SK-N-SH (cell line): ENCODE measurements around the gene SRSF12.

Experiments used
- CTCF ChIP-seq: fragments of 200-600 bp; sonication (generic); IDR thresholded peaks from 2 replicates; pipeline ENCODE4 v1.6.1; 2017; ENCODE audit warnings: antibody characterized with exemption, mild to moderate bottlenecking, moderate library complexity
- USF1 ChIP-seq: IDR thresholded peaks from 2 replicates; pipeline ENCODE4 v1.4.0; 2012; ENCODE audit warnings: low read depth, borderline replicate concordance

- TF ChIP-seq USF1 (no peak), CTCF (no peak)
Measured at GRCh38 chr6:89144354-89144906, 26.6 kb upstream of the SRSF12 start.
